Measurements from ENCODE around the gene VEZT. TPM values are rescaled to one million over a fixed set of nuclear protein-coding genes. Genes with fewer than 3 reads are reported as not detected.

The VEZT gene
- total RNA-seq, 1 experiment from 2014 or later = 46.4 TPM

GRCh38 chr12:95298916-95299315, 81.3 kb downstream of the VEZT start:
- CTCF ChIA-PET = no interaction called here
- POLR2A ChIA-PET = no interaction called here
- no peak overlapping the region for H3K4me2 ChIP-seq (ENCODE audit: low read length)
- no peak for TF ChIP-seq EZH2phosphoT487 (IDR thresholded peaks at IDR 0.05; ENCODE audit: borderline replicate concordance)
- TF ChIP-seq SRF (IDR thresholded peaks at IDR 0.05; ENCODE audit: low read depth) = no peak
- TF ChIP-seq ZFX (IDR thresholded peaks at IDR 0.05) = no peak
- TF ChIP-seq POLR2AphosphoS5 (IDR thresholded peaks at IDR 0.05; ENCODE audit: low read depth, low read length) = no peak
- no peak for TF ChIP-seq CBX3 (IDR thresholded peaks at IDR 0.05; ENCODE audit: low read depth)
- no peak for TF ChIP-seq RAD21 (IDR thresholded peaks at IDR 0.05; ENCODE audit: low read depth)
- TF ChIP-seq ELF1 (IDR thresholded peaks at IDR 0.05; ENCODE audit: borderline replicate concordance, low read depth) = no peak
- TF ChIP-seq TCF7L2 (IDR thresholded peaks at IDR 0.05; ENCODE audit: borderline replicate concordance, extremely low read depth, insufficient read depth, insufficient read length) = no peak
- TF ChIP-seq CTCF (IDR thresholded peaks at IDR 0.05 in 2 of 3, conservative IDR thresholded peaks at IDR 0.05 in 1 of 3; ENCODE audit: borderline replicate concordance in 1 of 3, insufficient read depth in 1 of 3, low read depth in 2 of 3, low read length in 2 of 3) = no peak
- no peak for TF ChIP-seq EZH2 (IDR thresholded peaks at IDR 0.05)
- TF ChIP-seq REST (IDR thresholded peaks at IDR 0.05; ENCODE audit: low read depth) = no peak
- no peak for TF ChIP-seq SP1 (IDR thresholded peaks at IDR 0.05; ENCODE audit: low read depth)
- RAD21 ChIA-PET (ENCODE audit: low non-redundant PET in 1 of 2, low total read pairs in 2 of 2, uncharacterized antibody in 2 of 2, unreplicated experiment in 2 of 2) = no interaction called here
- H3K27ac ChIP-seq (ENCODE audit: low read depth, low read length) = no peak overlapping the region
- no peaks in the 10 kb centered on the region for H3K27me3 ChIP-seq (ENCODE audit: insufficient read depth, low read length)
- H3K4me3 ChIP-seq (replicated peaks in 1 of 2; ENCODE audit: low read depth in 1 of 2, low read length in 2 of 2) = no peak overlapping the region
- ATAC-seq (no peak), DNase-seq (ENCODE audit: low read depth, low spot score) (no peak)
- no peaks in the 10 kb centered on the region for H3K4me1 ChIP-seq (ENCODE audit: control insufficient read depth in 1 of 2, insufficient read depth in 2 of 2, low read length in 2 of 2)
- intact Hi-C loops (cut with micrococcal nuclease) = no loop called here
- peaks cover 8 to 16% of the 10 kb centered on the region in 2 experiments for H3K36me3 ChIP-seq (ENCODE audit: control insufficient read depth in 1 of 2, insufficient read depth in 2 of 2, low read length in 2 of 2)
- no peaks in the 10 kb centered on the region for H3K9me3 ChIP-seq (ENCODE audit: control insufficient read depth in 1 of 2, insufficient read depth in 1 of 2, low read depth in 1 of 2, low read length in 2 of 2)
- H3K9me2 ChIP-seq (ENCODE audit: insufficient read depth) = no peaks in the 10 kb centered on the region
- H2AFZ ChIP-seq (ENCODE audit: low read depth, low read length, poor library complexity, severe bottlenecking) = no peak overlapping the region
- H3K9ac ChIP-seq (ENCODE audit: low read length) = no peak overlapping the region
- no peaks in the 10 kb centered on the region; the same call in 1 of the 2 replicates for H4K20me1 ChIP-seq (ENCODE audit: insufficient read depth)
- BruUV-seq (replicated peaks) = no TSS peak
- H3K79me2 ChIP-seq (ENCODE audit: insufficient read depth, low read length) = no peaks in the 10 kb centered on the region

Measured in HCT116 (cell line).